MM.1S (cell line): ENCODE results near the gene DMBX1.

ENCODE experiments used
- EZH2 ChIP-seq: fragments of 300-600 bp; sonication (generic); optimal IDR thresholded peaks from 2 replicates; pipeline ENCODE3; 2017; ENCODE audit warnings: low read depth, mild to moderate bottlenecking, antibody characterized with exemption, low read length, mixed read lengths
- EZH2phosphoT487 ChIP-seq: fragments of 300-600 bp; sonication (generic); IDR thresholded peaks from 2 replicates; pipeline ENCODE4 v1.6.1; 2018; ENCODE audit warnings: antibody characterized with exemption, low read length
- TF ChIP-seq, protein P1 (sequence below): fragments of 300-600 bp; sonication (generic); IDR thresholded peaks from 2 replicates; pipeline ENCODE4 v1.5.1; 2016; ENCODE audit warnings: antibody characterized with exemption, low read length, mixed read lengths

DNA sequence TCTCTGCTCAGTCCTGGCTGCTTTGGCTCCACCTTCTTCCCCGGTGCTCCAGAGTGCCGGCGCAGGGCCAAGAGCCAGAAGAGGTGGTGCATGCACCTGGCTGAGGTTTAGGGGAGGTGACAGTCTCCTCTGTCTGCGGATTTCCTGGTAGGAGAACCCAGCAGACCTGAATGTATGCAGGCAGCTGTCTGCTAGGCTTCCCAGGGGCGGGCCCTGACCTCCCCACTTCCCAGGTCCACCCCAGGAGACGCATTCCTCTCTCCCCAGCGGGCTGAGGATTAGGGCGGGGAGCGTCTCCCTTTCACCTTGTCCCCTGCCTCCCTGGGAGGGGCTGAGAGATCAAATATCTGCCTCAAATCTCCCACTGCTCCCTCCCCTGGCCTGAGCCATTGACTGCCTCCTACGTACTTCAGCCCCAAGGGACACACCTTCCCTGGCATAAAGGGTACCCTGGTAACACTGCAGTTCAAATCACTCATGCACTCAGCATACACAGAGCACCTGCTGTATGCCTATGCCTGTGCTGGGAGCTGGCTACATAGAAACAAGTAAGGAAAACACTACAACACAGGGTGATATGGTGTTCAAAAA is 27.5 kb downstream of the DMBX1 start:
- TF ChIP-seq, protein P1, sequence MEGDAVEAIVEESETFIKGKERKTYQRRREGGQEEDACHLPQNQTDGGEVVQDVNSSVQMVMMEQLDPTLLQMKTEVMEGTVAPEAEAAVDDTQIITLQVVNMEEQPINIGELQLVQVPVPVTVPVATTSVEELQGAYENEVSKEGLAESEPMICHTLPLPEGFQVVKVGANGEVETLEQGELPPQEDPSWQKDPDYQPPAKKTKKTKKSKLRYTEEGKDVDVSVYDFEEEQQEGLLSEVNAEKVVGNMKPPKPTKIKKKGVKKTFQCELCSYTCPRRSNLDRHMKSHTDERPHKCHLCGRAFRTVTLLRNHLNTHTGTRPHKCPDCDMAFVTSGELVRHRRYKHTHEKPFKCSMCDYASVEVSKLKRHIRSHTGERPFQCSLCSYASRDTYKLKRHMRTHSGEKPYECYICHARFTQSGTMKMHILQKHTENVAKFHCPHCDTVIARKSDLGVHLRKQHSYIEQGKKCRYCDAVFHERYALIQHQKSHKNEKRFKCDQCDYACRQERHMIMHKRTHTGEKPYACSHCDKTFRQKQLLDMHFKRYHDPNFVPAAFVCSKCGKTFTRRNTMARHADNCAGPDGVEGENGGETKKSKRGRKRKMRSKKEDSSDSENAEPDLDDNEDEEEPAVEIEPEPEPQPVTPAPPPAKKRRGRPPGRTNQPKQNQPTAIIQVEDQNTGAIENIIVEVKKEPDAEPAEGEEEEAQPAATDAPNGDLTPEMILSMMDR: no peak
- no peak for TF ChIP-seq EZH2
- TF ChIP-seq EZH2phosphoT487: no peak
